GM12878 (cell line): Measurements from ENCODE around the gene RTEL1. TPM values are rescaled to one million over a fixed set of nuclear protein-coding genes. Genes with fewer than 3 reads are reported as not detected.

ENCODE experiments used
- ATAC-seq: fragments of 200-7000 bp; cut with Tn5 transposase; 3 replicates; pipeline ENCODE4 v1.9.1; 2020; ENCODE audit warnings: mild to moderate bottlenecking, moderate library complexity
- BruUV-seq: library from RNA; stranded (reverse); fragments of 400-500 nt; replicated peaks from 2 replicates; lab custom pipeline; 2021; lab: Mats Ljungman, UMichigan
- CTCF ChIA-PET: fragments of 300-600 bp; sonication (Branson Sonifier 250); formaldehyde crosslinking; extraction: SDS; loops from one replicate; lab custom pipeline; 2021; ENCODE audit warnings: inconsistent platforms; lab: Yijun Ruan, JAX
- POLR2A ChIA-PET: fragments of 350-600 bp; formaldehyde crosslinking; extraction: SDS; loops from one replicate; lab custom pipeline; 2021; ENCODE audit warnings: inconsistent platforms; lab: Charles Lee
- RAD21 ChIA-PET: fragments of 300-600 bp; sonication (Branson Sonifier 250); formaldehyde crosslinking; loops from one replicate; lab custom pipeline; 2023; ENCODE audit warnings: antibody characterized with exemption; ENCODE audit not compliant: unreplicated experiment; lab: Charles Lee
- SMC1A ChIA-PET: fragments of 300-600 bp; sonication (Branson Sonifier 250); formaldehyde crosslinking; loops from one replicate; lab custom pipeline; 2023; ENCODE audit not compliant: unreplicated experiment, uncharacterized antibody; lab: Charles Lee
- DNase-seq: peaks from one replicate; pipeline ENCODE4 v3.0.0-alpha.2; 2011; ENCODE audit warnings: low read depth, low spot score
- FAIRE-seq: peaks from 3 replicates; lab custom pipeline; 2011; peaks lifted over from hg19 to GRCh38; lab: Jason Lieb, UNC
- H2AFZ ChIP-seq: 2 replicates; pipeline ENCODE4 v1.6.0; 2011; ENCODE audit warnings: low read depth, low read length, control low read depth; ENCODE audit not compliant: control insufficient read depth
- H3K27ac ChIP-seq: 2 replicates; pipeline ENCODE4 v1.5.1; 2011; ENCODE audit warnings: control low read depth; ENCODE audit not compliant: control insufficient read depth, insufficient read depth
- H3K27me3 ChIP-seq, 2 experiments: replicated peaks in 1 of 2; 2 replicates each; pipeline versions ENCODE4 v1.6.0 to v1.6.1; 2011; ENCODE audit warnings: low read length in 1 of 2; ENCODE audit not compliant: control insufficient read depth in 2 of 2, insufficient read depth in 2 of 2
- H3K36me3 ChIP-seq, 2 experiments: 2 replicates each; pipeline ENCODE4 v1.5.1; 2011; ENCODE audit warnings: low read length in 1 of 2; ENCODE audit not compliant: control insufficient read depth in 2 of 2, insufficient read depth in 2 of 2
- H3K4me1 ChIP-seq: 2 replicates; pipeline ENCODE4 v1.6.1; 2011; ENCODE audit warnings: mild to moderate bottlenecking, low read length, moderate library complexity, mixed read lengths; ENCODE audit not compliant: control insufficient read depth, insufficient read depth
- H3K4me2 ChIP-seq: 2 replicates; pipeline ENCODE4 v1.6.0; 2011; ENCODE audit warnings: control low read depth; ENCODE audit not compliant: control insufficient read depth, insufficient read depth
- H3K4me3 ChIP-seq: fragments of 200-600 bp; sonication (generic); 2 replicates; pipeline ENCODE4 v1.5.1; 2016
- H3K79me2 ChIP-seq: 2 replicates; pipeline ENCODE4 v1.6.0; 2011; ENCODE audit warnings: low read length; ENCODE audit not compliant: control insufficient read depth, insufficient read depth
- H3K9ac ChIP-seq: 2 replicates; pipeline ENCODE4 v1.8.0; 2011; ENCODE audit warnings: low read length, control low read depth, mixed read lengths; ENCODE audit not compliant: control insufficient read depth, insufficient read depth
- H3K9me3 ChIP-seq: replicated peaks from 3 replicates; pipeline ENCODE4 v1.5.1; 2011; ENCODE audit warnings: mild to moderate bottlenecking, low read length; ENCODE audit not compliant: control insufficient read depth, insufficient read depth
- H4K20me1 ChIP-seq: 2 replicates; pipeline ENCODE4 v1.6.0; 2011; ENCODE audit not compliant: control insufficient read depth, insufficient read depth
- CREB1 ChIP-seq: IDR thresholded peaks from 2 replicates; pipeline ENCODE4 v1.6.1; 2012; ENCODE audit warnings: low read depth, mild to moderate bottlenecking, inconsistent platforms
- KDM1A ChIP-seq: fragments of 200-600 bp; sonication (generic); IDR thresholded peaks from 2 replicates; pipeline ENCODE4 v1.6.1; 2016; ENCODE audit warnings: borderline replicate concordance
- MTA3 ChIP-seq: IDR thresholded peaks from 2 replicates; pipeline ENCODE4 v1.6.1; 2012; ENCODE audit warnings: low read length, inconsistent platforms, borderline replicate concordance
- NRF1 ChIP-seq: conservative IDR thresholded peaks from 2 replicates; pipeline ENCODE4 v1.6.1; 2011; ENCODE audit warnings: mild to moderate bottlenecking, low read depth, low read length, improper control_type of control experiment
- POLR2A ChIP-seq: IDR thresholded peaks from 2 replicates; pipeline ENCODE4 v1.6.1; 2011; ENCODE audit warnings: low read depth, mild to moderate bottlenecking, low read length
- RAD21 ChIP-seq: IDR thresholded peaks from 2 replicates; pipeline ENCODE4 v1.6.1; 2011; ENCODE audit warnings: mild to moderate bottlenecking, low read depth, low read length, moderate library complexity; ENCODE audit not compliant: insufficient read depth
- RBBP5 ChIP-seq: fragments of 200-600 bp; sonication (generic); conservative IDR thresholded peaks from 2 replicates; pipeline ENCODE4 v1.6.1; 2016
- TCF3 ChIP-seq: IDR thresholded peaks from 2 replicates; pipeline ENCODE4 v1.6.1; 2012; ENCODE audit warnings: low read depth, mild to moderate bottlenecking, low read length, borderline replicate concordance; ENCODE audit not compliant: insufficient read depth
- USF2 ChIP-seq: IDR thresholded peaks from 2 replicates; pipeline ENCODE4 v1.6.1; 2011; ENCODE audit warnings: low read depth, low read length, improper control_type of control experiment, borderline replicate concordance
- WGBS: methylation state at CpG from one replicate; pipeline ENCODE4 v1.1.6; 2016; ENCODE audit warnings: low lambda C conversion rate; ENCODE audit not compliant: insufficient replicate concordance, insufficient coverage; ENCODE audit errors: missing lambda C conversion rate; 5-methylcytosine and 5-hydroxymethylcytosine counted together
- in situ Hi-C: fragments of 300-500 bp; cut with MboI; formaldehyde crosslinking; loops from 9 replicates; pipeline ENCODE4 v1.14.3; 2018; ENCODE audit warnings: mixed read lengths
- intact Hi-C: fragments of 100-400 bp; cut with micrococcal nuclease; formaldehyde crosslinking; loops from one replicate; pipeline ENCODE4 v1.14.2; 2022; ENCODE audit not compliant: unreplicated experiment
- polyA plus RNA-seq, 11 experiments: library from polyadenylated mRNA; depleted of rRNA in 4 of 11; unstranded in 6 of 11; stranded (reverse) in 5 of 11; fragments of >200 nt; fragmentation: Nextera tagmentation in 4 of 11; fragmentation: Illumina TruSeq in 1 of 11; extraction: Ambion mirVana in 4 of 11; extraction: Trizol in 1 of 11; gene quantifications; 1 replicate in 1 of 11; 2 replicates in 10 of 11; pipeline versions ENCODE4 v1.2.1 to v1.2.3, GENCODE V29; 2011 to 2016; ENCODE audit warnings: inconsistent platforms in 2 of 11, missing spikeins in 2 of 11, low read depth in 1 of 11
- total RNA-seq, 4 experiments: library from RNA; depleted of rRNA in 3 of 4; stranded (reverse); fragments of >200 nt in 3 of 4; fragmentation: Illumina TruSeq in 1 of 4; extraction: Trizol in 1 of 4; gene quantifications; 2 replicates each; pipeline versions ENCODE4 v1.2.1 to v1.2.3, GENCODE V29; 2013 to 2021
- TF ChIP-seq, protein P1 (sequence below): IDR thresholded peaks from 2 replicates; pipeline ENCODE4 v1.6.1; 2012; ENCODE audit warnings: low read depth, low read length, improper control_type of control experiment
- TF ChIP-seq, protein P2 (sequence below): fragments of 450-650 bp; IDR thresholded peaks from 2 replicates; pipeline ENCODE4 v1.6.1; 2017; ENCODE audit warnings: low read depth, mild to moderate bottlenecking, moderate library complexity

The RTEL1 gene
- total and polyA plus RNA-seq, 10 of the 15 experiments (the other 5 are each of a cell fraction or from before 2014, with no cell fraction given): 0.40 to 37.2 (median 15.6) TPM; not detected in 1

GRCh38 chr20:63697357-63697867 is 39.3 kb downstream of the RTEL1 start:
- ATAC-seq (no peak), DNase-seq (no peak), FAIRE-seq (no peak)
- TF ChIP-seq POLR2A (peak; percentile 10), MTA3 (0 out of 2 replicates have a peak, but pooled peaks have one; percentile 42), TCF3 (no peak)
- ChIA-PET RAD21 (interaction anchor here (0.5 kb wide), 1 partner anchor 168 kb away, joined by 3 read pairs; the partner anchor contains the start of gene TPD52L2), CTCF (interaction anchor here (0.7 kb wide), 1 partner anchor 10 kb away, joined by 3 read pairs; the partner anchor contains the start of genes ARFRP1 and ZGPAT), POLR2A (interaction anchor here (1.6 kb wide), 1 partner anchor 124 kb away, joined by 7 read pairs; no protein-coding TSS in a partner anchor), SMC1A (interaction anchor here (1.6 kb wide), 1 partner anchor 39 kb away, joined by 4 read pairs; the partner anchor contains the start of gene LIME1)
- in situ Hi-C loops (no loop called here), intact Hi-C loops (no loop called here)
- H3K27ac ChIP-seq: no peak overlapping the region
- H4K20me1 ChIP-seq: no peaks in the 10 kb centered on the region
- BruUV-seq: no TSS peak
- WGBS: 70% methylated on average over 7 of the region's 7 CpGs
- no peaks in the 10 kb centered on the region for H3K79me2 ChIP-seq
- H3K4me3 ChIP-seq: no peak overlapping the region
- peaks cover 16% of the 10 kb centered on the region for H3K4me1 ChIP-seq
- H3K27me3 ChIP-seq: no peaks in the 10 kb centered on the region
- no peak overlapping the region for H3K9ac ChIP-seq
- H2AFZ ChIP-seq: no peak overlapping the region
- no peaks in the 10 kb centered on the region for H3K9me3 ChIP-seq
- no peak overlapping the region for H3K4me2 ChIP-seq
- H3K36me3 ChIP-seq: no peaks in the 10 kb centered on the region; a peak in 1 of 4 replicates

GRCh38 chr20:63697868-63698545 is 39.9 kb downstream of the RTEL1 start:
- in situ Hi-C loops: no loop called here
- ATAC-seq: no peak
- SMC1A ChIA-PET: interaction anchor here (1.6 kb wide), 2 partner anchors 38 to 160 kb away, joined by 3 to 4 read pairs; partner anchors contain the start of gene LIME1
- BruUV-seq: no TSS peak
- Histone ChIP-seq H4K20me1 (no peaks in the 10 kb centered on the region), H3K9ac (no peak overlapping the region), H3K27me3 (no peaks in the 10 kb centered on the region), H3K79me2 (no peaks in the 10 kb centered on the region), H3K9me3 (no peaks in the 10 kb centered on the region), H2AFZ (no peak overlapping the region), H3K4me3 (no peak overlapping the region), H3K27ac (no peak overlapping the region), H3K36me3 (no peaks in the 10 kb centered on the region; a peak in 1 of 4 replicates), H3K4me1 (peaks cover 16% of the 10 kb centered on the region), H3K4me2 (no peak overlapping the region)
- CTCF ChIA-PET: interaction anchor here (1.6 kb wide), 1 partner anchor 10 kb away, joined by 8 read pairs; the partner anchor contains the start of genes ARFRP1 and ZGPAT
- 98% methylated on average over 24 of the region's 40 CpGs for WGBS
- POLR2A ChIA-PET: interaction anchor here (1.6 kb wide), 1 partner anchor 123 kb away, joined by 7 read pairs; no protein-coding TSS in a partner anchor
- RAD21 ChIA-PET: interaction anchor here (0.6 to 1.6 kb wide), 5 partner anchors 10 to 500 kb away, joined by 3 to 4 read pairs (median 3); partner anchors contain the start of genes ARFRP1, TPD52L2 and ZGPAT
- DNase-seq: no peak
- intact Hi-C loops: loop anchor here (2.0 kb wide), 1 partner anchor 89 kb away; no protein-coding TSS in a partner anchor
- FAIRE-seq: no peak
- TF ChIP-seq USF2 (no peak), KDM1A (no peak), NRF1 (no peak), RBBP5 (no peak), POLR2A (peak; percentile 49), CREB1 (no peak), RAD21 (no peak), MTA3 (no peak)
- TF ChIP-seq, protein P1, sequence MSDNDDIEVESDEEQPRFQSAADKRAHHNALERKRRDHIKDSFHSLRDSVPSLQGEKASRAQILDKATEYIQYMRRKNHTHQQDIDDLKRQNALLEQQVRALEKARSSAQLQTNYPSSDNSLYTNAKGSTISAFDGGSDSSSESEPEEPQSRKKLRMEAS: no peak
- TF ChIP-seq, protein P2, sequence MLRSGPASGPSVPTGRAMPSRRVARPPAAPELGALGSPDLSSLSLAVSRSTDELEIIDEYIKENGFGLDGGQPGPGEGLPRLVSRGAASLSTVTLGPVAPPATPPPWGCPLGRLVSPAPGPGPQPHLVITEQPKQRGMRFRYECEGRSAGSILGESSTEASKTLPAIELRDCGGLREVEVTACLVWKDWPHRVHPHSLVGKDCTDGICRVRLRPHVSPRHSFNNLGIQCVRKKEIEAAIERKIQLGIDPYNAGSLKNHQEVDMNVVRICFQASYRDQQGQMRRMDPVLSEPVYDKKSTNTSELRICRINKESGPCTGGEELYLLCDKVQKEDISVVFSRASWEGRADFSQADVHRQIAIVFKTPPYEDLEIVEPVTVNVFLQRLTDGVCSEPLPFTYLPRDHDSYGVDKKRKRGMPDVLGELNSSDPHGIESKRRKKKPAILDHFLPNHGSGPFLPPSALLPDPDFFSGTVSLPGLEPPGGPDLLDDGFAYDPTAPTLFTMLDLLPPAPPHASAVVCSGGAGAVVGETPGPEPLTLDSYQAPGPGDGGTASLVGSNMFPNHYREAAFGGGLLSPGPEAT: no peak
